ENCODE measurements around the gene CLEC16A. TPM values are rescaled to one million over a fixed set of nuclear protein-coding genes. Genes with fewer than 3 reads are reported as not detected.

Gene CLEC16A
- total and polyA plus RNA-seq, 8 donors, result 8.1 to 17.2 (median 10.7) TPM

GRCh38 chr16:11084876-11085485 is 140.6 kb downstream of the CLEC16A start:
- no peaks in the 10 kb centered on the region for H3K4me1 ChIP-seq
- TF ChIP-seq CTCF (IDR thresholded peaks at IDR 0.05), result no peak
- H3K4me3 ChIP-seq, result no peak overlapping the region
- H3K27ac ChIP-seq, result no peak overlapping the region
- no peak for DNase-seq
- intact Hi-C loops (cut with DNase I), result no loop called here
- 86 to 93% methylated on average over 15 of the region's 15 CpGs for WGBS, 2 donors
- ATAC-seq, result no peak
- H3K27me3 ChIP-seq, result no peaks in the 10 kb centered on the region
- FAIRE-seq, result no peak
- H3K36me3 ChIP-seq, result no peaks in the 10 kb centered on the region
- no peaks in the 10 kb centered on the region for H3K9me3 ChIP-seq

- intact Hi-C loops (cut with DNase I), result no loop called here
- FAIRE-seq, result no peak
- WGBS, 2 donors, result 95 to 96% methylated on average over 5 of the region's 5 CpGs
- no peak for TF ChIP-seq CTCF (IDR thresholded peaks at IDR 0.05)
- Histone ChIP-seq H3K9me3 (no peaks in the 10 kb centered on the region), H3K27ac (no peak overlapping the region), H3K4me3 (no peak overlapping the region), H3K27me3 (no peaks in the 10 kb centered on the region), H3K36me3 (no peaks in the 10 kb centered on the region), H3K4me1 (no peaks in the 10 kb centered on the region)
- no peak for ATAC-seq
- DNase-seq, result no peak
These were observed 141.6 kb downstream of the CLEC16A start for GRCh38 chr16:11085916-11086315.

GRCh38 chr16:11087691-11088073 is 143.3 kb downstream of the CLEC16A start:
- no peak for ATAC-seq

GRCh38 chr16:11088074-11088730 is 143.8 kb downstream of the CLEC16A start:
- DNase-seq (no peak), FAIRE-seq (no peak), ATAC-seq (no peak)
- 86 to 88% methylated on average over 11 of the region's 11 CpGs for WGBS, 2 donors
- no peaks in the 10 kb centered on the region for H3K4me1 ChIP-seq
- no peaks in the 10 kb centered on the region for H3K27me3 ChIP-seq
- no peak overlapping the region for H3K4me3 ChIP-seq
- intact Hi-C loops (cut with DNase I), result no loop called here
- H3K27ac ChIP-seq, result no peak overlapping the region
- TF ChIP-seq CTCF (IDR thresholded peaks at IDR 0.05), result no peak
- no peaks in the 10 kb centered on the region for H3K36me3 ChIP-seq
- no peaks in the 10 kb centered on the region for H3K9me3 ChIP-seq

More at GRCh38 chr16:11087691-11088073, 143.3 kb downstream of the CLEC16A start:
- Histone ChIP-seq H3K4me1 (no peaks in the 10 kb centered on the region), H3K9me3 (no peaks in the 10 kb centered on the region), H3K36me3 (no peaks in the 10 kb centered on the region), H3K27ac (no peak overlapping the region), H3K27me3 (no peaks in the 10 kb centered on the region), H3K4me3 (no peak overlapping the region)
- 91% methylated on average over 6 of the region's 6 CpGs for WGBS, 2 donors
- FAIRE-seq (no peak), DNase-seq (peak in 1 of 6 donors; percentile 39)
- no peak for TF ChIP-seq CTCF (IDR thresholded peaks at IDR 0.05)
- intact Hi-C loops (cut with DNase I), result no loop called here

- no peaks in the 10 kb centered on the region for H3K9me3 ChIP-seq
- H3K4me3 ChIP-seq, result no peak overlapping the region
- 88% methylated on average over 6 of the region's 6 CpGs for WGBS, 2 donors
- no peaks in the 10 kb centered on the region for H3K27me3 ChIP-seq
- H3K36me3 ChIP-seq, result no peaks in the 10 kb centered on the region
- DNase-seq (no peak), ATAC-seq (no peak), FAIRE-seq (no peak)
- intact Hi-C loops (cut with DNase I), result no loop called here
- no peaks in the 10 kb centered on the region for H3K4me1 ChIP-seq
- no peak for TF ChIP-seq CTCF (IDR thresholded peaks at IDR 0.05)
- no peak overlapping the region for H3K27ac ChIP-seq
These were observed 144.5 kb downstream of the CLEC16A start for GRCh38 chr16:11088831-11089230.
